ENCODE results near the gene PDE4C.

- TF ChIP-seq CTCF (IDR thresholded peaks at IDR 0.05 in 8 of 11, conservative IDR thresholded peaks at IDR 0.05 in 3 of 11), result no peak
- TF ChIP-seq POLR2A (IDR thresholded peaks at IDR 0.05), result no peak
Observed at GRCh38 chr19:18223860-18224524, 2.2 kb downstream of the PDE4C start.
